IMR-90 (cell line): ENCODE data around the gene ORAI3. TPM values are rescaled to one million over a fixed set of nuclear protein-coding genes. Genes with fewer than 3 reads are reported as not detected.

Source experiments
- ATAC-seq: fragments of 200-7000 bp; cut with Tn5 transposase; 2 replicates; pipeline ENCODE4 v1.9.1; 2020; ENCODE audit warnings: low read depth, mild to moderate bottlenecking, moderate library complexity
- BruUV-seq: library from RNA; stranded (reverse); fragments of 400-500 nt; replicated peaks from 2 replicates; lab custom pipeline; 2021; lab: Mats Ljungman, UMichigan
- CTCF ChIA-PET: fragments of 300-600 bp; formaldehyde crosslinking; extraction: SDS; loops from one replicate; lab custom pipeline; 2021; ENCODE audit warnings: antibody characterized with exemption; lab: Yijun Ruan, JAX
- POLR2A ChIA-PET: fragments of 300-600 bp; sonication (Branson Sonifier 250); formaldehyde crosslinking; loops from one replicate; lab custom pipeline; 2022; ENCODE audit warnings: antibody characterized with exemption; ENCODE audit not compliant: unreplicated experiment; lab: Charles Lee
- DNase-seq: peaks from one replicate; pipeline ENCODE4 v3.0.0; 2013
- H2AFZ ChIP-seq: replicated peaks from 2 replicates; pipeline ENCODE3; 2013; ENCODE audit warnings: low read length, mild to moderate bottlenecking; ENCODE audit not compliant: poor library complexity
- H2AK5ac ChIP-seq: 2 replicates; pipeline ENCODE4 v1.6.1; 2013; ENCODE audit warnings: low read depth, low read length, inconsistent platforms
- H2AK9ac ChIP-seq: replicated peaks from 2 replicates; pipeline ENCODE3; 2013; ENCODE audit warnings: mild to moderate bottlenecking, low read depth, low read length, moderate library complexity; ENCODE audit not compliant: poor library complexity
- H2BK120ac ChIP-seq: 2 replicates; pipeline ENCODE4 v1.6.1; 2013; ENCODE audit warnings: low read depth, low read length, inconsistent platforms
- H2BK15ac ChIP-seq: 3 replicates; pipeline ENCODE4 v1.6.1; 2013; ENCODE audit warnings: low read depth, low read length, inconsistent platforms
- H2BK20ac ChIP-seq: 2 replicates; pipeline ENCODE4 v1.6.1; 2013; ENCODE audit warnings: low read depth, mild to moderate bottlenecking, inconsistent platforms, low read length, moderate library complexity
- H2BK5ac ChIP-seq: 2 replicates; pipeline ENCODE4 v1.6.1; 2013; ENCODE audit warnings: mild to moderate bottlenecking, low read depth, low read length, inconsistent platforms; ENCODE audit not compliant: poor library complexity, severe bottlenecking
- H3K14ac ChIP-seq: replicated peaks from 2 replicates; pipeline ENCODE4 v1.6.1; 2013; ENCODE audit warnings: low read depth, low read length, inconsistent platforms
- H3K18ac ChIP-seq: 2 replicates; pipeline ENCODE4 v1.6.1; 2013; ENCODE audit warnings: low read depth, low read length, control low read depth
- H3K23ac ChIP-seq: 2 replicates; pipeline ENCODE4 v1.6.1; 2013; ENCODE audit warnings: low read depth, low read length, inconsistent platforms
- H3K27ac ChIP-seq: 2 replicates; pipeline ENCODE4 v1.5.1; 2013; ENCODE audit warnings: mild to moderate bottlenecking, control low read depth, low read length; ENCODE audit not compliant: insufficient read depth
- H3K27me3 ChIP-seq: 2 replicates; pipeline ENCODE4 v1.6.1; 2013; ENCODE audit warnings: low read length; ENCODE audit not compliant: control insufficient read depth, insufficient read depth
- H3K36me3 ChIP-seq: 2 replicates; pipeline ENCODE4 v1.6.1; 2013; ENCODE audit warnings: low read length, mixed read lengths; ENCODE audit not compliant: control insufficient read depth, insufficient read depth
- H3K4ac ChIP-seq: 2 replicates; pipeline ENCODE4 v1.6.1; 2013; ENCODE audit warnings: low read depth, low read length, inconsistent platforms
- H3K4me1 ChIP-seq: 2 replicates; pipeline ENCODE4 v1.6.1; 2013; ENCODE audit warnings: low read length, mixed read lengths; ENCODE audit not compliant: control insufficient read depth, insufficient read depth
- H3K4me2 ChIP-seq: 2 replicates; pipeline ENCODE4 v1.6.1; 2013; ENCODE audit warnings: low read depth, mild to moderate bottlenecking, control low read depth, low read length, moderate library complexity
- H3K4me3 ChIP-seq: 2 replicates; pipeline ENCODE4 v1.5.1; 2013; ENCODE audit warnings: low read depth, mild to moderate bottlenecking, control low read depth, low read length, moderate library complexity; ENCODE audit not compliant: insufficient read depth
- H3K56ac ChIP-seq: 2 replicates; pipeline ENCODE4 v1.6.1; 2013; ENCODE audit warnings: low read length, inconsistent platforms; ENCODE audit not compliant: insufficient read depth; ENCODE audit errors: extremely low read depth
- H3K79me1 ChIP-seq, 2 experiments: 2 replicates each; pipeline ENCODE4 v1.6.1; 2013; ENCODE audit warnings: low read length in 2 of 2, inconsistent platforms in 1 of 2, low read depth in 1 of 2
- H3K9ac ChIP-seq: 2 replicates; pipeline ENCODE4 v1.6.1; 2013; ENCODE audit warnings: low read depth, low read length, control low read depth
- H3K9me1 ChIP-seq: 2 replicates; pipeline ENCODE4 v1.6.1; 2013; ENCODE audit warnings: low read length, inconsistent platforms; ENCODE audit not compliant: insufficient read depth
- H3K9me3 ChIP-seq: 2 replicates; pipeline ENCODE4 v1.6.1; 2013; ENCODE audit warnings: low read length; ENCODE audit not compliant: control insufficient read depth, insufficient read depth
- H4K20me1 ChIP-seq: 2 replicates; pipeline ENCODE4 v1.6.1; 2013; ENCODE audit warnings: low read length, inconsistent platforms; ENCODE audit not compliant: insufficient read depth
- H4K5ac ChIP-seq: 2 replicates; pipeline ENCODE4 v1.6.1; 2013; ENCODE audit warnings: mild to moderate bottlenecking, low read depth, low read length, control low read depth
- H4K8ac ChIP-seq, 2 experiments: 2 replicates each; pipeline ENCODE4 v1.6.1; 2013; ENCODE audit warnings: low read depth in 2 of 2, low read length in 2 of 2, control low read depth in 1 of 2, inconsistent platforms in 1 of 2
- H4K91ac ChIP-seq: 2 replicates; pipeline ENCODE4 v1.6.1; 2013; ENCODE audit warnings: low read depth, low read length, inconsistent platforms; ENCODE audit not compliant: insufficient read depth
- RCOR1 ChIP-seq: IDR thresholded peaks from 2 replicates; pipeline ENCODE4 v1.6.1; 2012; ENCODE audit warnings: mild to moderate bottlenecking, low read length, improper control_type of control experiment; ENCODE audit not compliant: insufficient replicate concordance
- WGBS, 2 experiments: methylation state at CpG; one replicate each; pipeline versions ENCODE4 v1.1.5 to v1.1.7; 2013; ENCODE audit warnings: missing lambda C conversion rate in 2 of 2; ENCODE audit not compliant: insufficient read length in 1 of 2; ENCODE audit errors: extremely low coverage in 2 of 2; 5-methylcytosine and 5-hydroxymethylcytosine counted together
- dilution Hi-C: fragments of 300-500 bp; cut with HindIII; formaldehyde crosslinking; loops from one replicate; pipeline ENCODE4 v1.14.3; 2018; ENCODE audit warnings: low sequenced_read_pairs; ENCODE audit not compliant: unreplicated experiment
- in situ Hi-C: fragments of 300-500 bp; cut with MboI; formaldehyde crosslinking; loops from 3 replicates; pipeline ENCODE4 v1.14.3; 2019; ENCODE audit warnings: low sequenced_read_pairs, inconsistent platforms, mixed read lengths
- intact Hi-C: fragments of 100-400 bp; cut with micrococcal nuclease; formaldehyde crosslinking; loops from 2 replicates; pipeline ENCODE4 v1.10.0; 2022
- polyA plus RNA-seq, 3 experiments: library from polyadenylated mRNA; depleted of rRNA; stranded (reverse); fragments of >200 nt; gene quantifications; 2 replicates each; pipeline ENCODE4 v1.2.3, GENCODE V29; 2012; ENCODE audit warnings: low replicate concordance in 1 of 3
- total RNA-seq: library from RNA; depleted of rRNA; stranded (reverse); fragments of >200 nt; gene quantifications from 2 replicates; pipeline ENCODE4 v1.2.3, GENCODE V29; 2012

ORAI3 gene
- total and polyA plus RNA-seq, 2 of the 4 experiments (the other 2 are of a cell fraction) = 6.8 to 16.9 TPM

GRCh38 chr16:30910427-30911029 is 38.3 kb upstream of the ORAI3 start:
- Histone ChIP-seq H2AK5ac (no peak overlapping the region), H2AK9ac (no peak overlapping the region), H2BK5ac (no peak overlapping the region), H2BK15ac (no peak overlapping the region), H2BK120ac (no peak overlapping the region), H2BK20ac (no peak overlapping the region), H3K4me2 (no peak overlapping the region), H3K9ac (no peak overlapping the region), H3K4me1 (no peaks in the 10 kb centered on the region; the same call in 1 of the 2 replicates), H3K9me1 (no peaks in the 10 kb centered on the region), H3K27ac (no peak overlapping the region), H3K56ac (no peak overlapping the region), H4K91ac (no peak overlapping the region), H3K79me1 (no peaks in the 10 kb centered on the region), H4K5ac (no peak overlapping the region), H2AFZ (peak overlapping the region; percentile 8), H3K9me3 (no peaks in the 10 kb centered on the region), H3K18ac (no peak overlapping the region), H3K36me3 (no peaks in the 10 kb centered on the region), H4K8ac (no peak overlapping the region), H3K27me3 (no peaks in the 10 kb centered on the region), H3K23ac (no peak overlapping the region), H3K4ac (no peak overlapping the region), H4K20me1 (no peaks in the 10 kb centered on the region), H3K14ac (no peak overlapping the region), H3K4me3 (no peak overlapping the region)
- BruUV-seq = no TSS peak
- TF ChIP-seq RCOR1 = no peak
- WGBS, 2 experiments = 58% methylated on average over 7 of the region's 18 CpGs; no CpG with 5 or more reads in 1 of the 2 experiments
- POLR2A ChIA-PET = no interaction called here
- dilution Hi-C loops (no loop called here), intact Hi-C loops (no loop called here), in situ Hi-C loops (no loop called here)
- CTCF ChIA-PET = no interaction called here
- ATAC-seq (no peak), DNase-seq (no peak)
